ENCODE measurements around the gene SLC35F2.

Gene SLC35F2

GRCh38 chr11:107743191-107743590 is 115.4 kb downstream of the SLC35F2 start:
- no peak for DNase-seq (ENCODE audit: extremely low read depth in 1 of 2, low read depth in 1 of 2)

DNA sequence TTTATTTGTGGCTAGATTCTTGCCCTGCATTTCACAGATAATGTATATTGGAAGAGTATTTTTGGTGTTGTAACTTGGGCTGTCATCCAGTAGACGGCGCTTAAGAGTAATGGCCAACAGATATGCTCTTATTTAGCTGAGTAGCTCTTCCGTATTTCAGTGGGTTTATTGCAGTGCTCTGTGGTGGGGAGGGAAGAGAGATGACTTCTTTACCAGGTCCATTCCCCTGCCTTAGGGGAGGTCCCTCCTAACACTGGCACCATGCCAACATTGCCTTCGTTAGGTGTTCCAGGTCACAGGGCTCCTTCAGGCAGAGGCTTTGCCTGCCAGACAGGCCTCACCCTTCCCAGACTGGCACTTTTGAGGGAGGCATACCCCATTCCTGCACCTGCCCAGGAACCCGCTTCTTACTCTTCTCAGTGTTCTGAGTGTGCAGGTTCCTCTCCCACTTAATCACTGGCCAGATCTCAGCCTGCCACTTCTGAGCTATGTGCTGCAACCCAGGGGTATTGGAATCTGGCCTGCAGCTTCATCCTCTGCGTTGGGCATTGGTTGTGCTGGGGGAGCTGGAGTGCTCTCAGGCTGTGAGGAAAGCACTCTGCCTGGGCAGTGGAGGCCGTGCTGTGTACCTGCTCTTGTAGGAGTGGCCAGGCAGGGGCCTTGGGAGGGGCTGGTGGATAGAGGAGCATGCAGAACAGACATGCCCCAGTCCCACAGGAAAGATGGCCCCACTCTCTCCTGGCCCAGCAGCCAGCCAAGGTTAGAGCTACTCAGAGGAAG is 117.4 kb downstream of the SLC35F2 start:
- DNase-seq (ENCODE audit: extremely low read depth in 1 of 2, low read depth in 1 of 2) = no peak
